RWPE2 (cell line): Measurements from ENCODE around the gene MOCS3.
A peak's percentile ranks its signal among the peaks of the same experiment; 100 is the strongest.

Experiments
- ATAC-seq: fragments of 200-7000 bp; cut with Tn5 transposase; 3 replicates; pipeline ENCODE4 v1.9.1; 2021; ENCODE audit warnings: low read depth
- DNase-seq: peaks from one replicate; pipeline ENCODE4 v3.0.0-alpha.2; 2020; ENCODE audit warnings: low spot score
- H3K27ac ChIP-seq: fragments of 450-650 bp; 2 replicates; pipeline ENCODE4 v1.5.1; 2017; ENCODE audit warnings: mild to moderate bottlenecking; ENCODE audit not compliant: poor library complexity, severe bottlenecking
- H3K27me3 ChIP-seq: fragments of 250-450 bp; sonication (Bioruptor Pico); 2 replicates; pipeline ENCODE4 v1.5.1; 2021; ENCODE audit warnings: mild to moderate bottlenecking, moderate library complexity; ENCODE audit not compliant: insufficient read depth, poor library complexity, severe bottlenecking
- H3K36me3 ChIP-seq: fragments of 250-450 bp; sonication (Bioruptor Pico); 2 replicates; pipeline ENCODE4 v1.5.1; 2020; ENCODE audit warnings: low read depth, mild to moderate bottlenecking, moderate library complexity
- H3K4me1 ChIP-seq: fragments of 250-450 bp; sonication (Bioruptor Pico); 2 replicates; pipeline ENCODE4 v1.5.1; 2021; ENCODE audit warnings: mild to moderate bottlenecking, moderate library complexity; ENCODE audit not compliant: insufficient read depth, poor library complexity, severe bottlenecking
- H3K4me3 ChIP-seq: fragments of 250-450 bp; sonication (Bioruptor Pico); 2 replicates; pipeline ENCODE4 v1.5.1; 2021; ENCODE audit warnings: mild to moderate bottlenecking, moderate library complexity; ENCODE audit not compliant: severe bottlenecking
- H3K9me3 ChIP-seq: fragments of 250-450 bp; sonication (Bioruptor Pico); 2 replicates; pipeline ENCODE4 v1.5.1; 2021; ENCODE audit warnings: mild to moderate bottlenecking, moderate library complexity; ENCODE audit not compliant: severe bottlenecking
- CTCF ChIP-seq: fragments of 450-650 bp; IDR thresholded peaks from one replicate; pipeline ENCODE4 v1.5.1; 2017; ENCODE audit warnings: mild to moderate bottlenecking, moderate library complexity; ENCODE audit not compliant: poor library complexity, severe bottlenecking

MOCS3 gene

GRCh38 chr20:50995506-50995905 is 36.9 kb downstream of the MOCS3 start:
- H3K27ac ChIP-seq: no peak overlapping the region
- DNase-seq (no peak), ATAC-seq (no peak)
- no peak for TF ChIP-seq CTCF
- no peak overlapping the region for H3K4me3 ChIP-seq
- peaks cover 34% of the 10 kb centered on the region for H3K4me1 ChIP-seq
- no peaks in the 10 kb centered on the region for H3K27me3 ChIP-seq
- no peaks in the 10 kb centered on the region for H3K36me3 ChIP-seq
- no peaks in the 10 kb centered on the region for H3K9me3 ChIP-seq

- H3K4me1 ChIP-seq: peaks cover 17% of the 10 kb centered on the region
- no peaks in the 10 kb centered on the region for H3K9me3 ChIP-seq
- DNase-seq (no peak), ATAC-seq (peak; percentile 37; the same call in 1 of the 3 replicates)
- H3K27me3 ChIP-seq: no peaks in the 10 kb centered on the region
- H3K36me3 ChIP-seq: no peaks in the 10 kb centered on the region
- H3K27ac ChIP-seq: no peak overlapping the region
- no peak overlapping the region for H3K4me3 ChIP-seq
- TF ChIP-seq CTCF: no peak
Observed at GRCh38 chr20:50996901-50997865, 38.6 kb downstream of the MOCS3 start.

GRCh38 chr20:50999355-50999754 is 40.7 kb downstream of the MOCS3 start:
- no peak overlapping the region for H3K27ac ChIP-seq

GRCh38 chr20:51001430-51002265 is 43.0 kb downstream of the MOCS3 start:
- H3K4me1 ChIP-seq: peaks cover 6% of the 10 kb centered on the region
- DNase-seq: no peak
- no peak for TF ChIP-seq CTCF
- peaks cover 2% of the 10 kb centered on the region; the same call in 1 of the 2 replicates for H3K36me3 ChIP-seq
- H3K4me3 ChIP-seq: no peak overlapping the region
- no peaks in the 10 kb centered on the region for H3K27me3 ChIP-seq
- no peaks in the 10 kb centered on the region for H3K9me3 ChIP-seq
- H3K27ac ChIP-seq: no peak overlapping the region
- ATAC-seq: no peak

More at GRCh38 chr20:50999355-50999754, 40.7 kb downstream of the MOCS3 start:
- Histone ChIP-seq H3K4me3 (no peak overlapping the region), H3K27me3 (no peaks in the 10 kb centered on the region), H3K9me3 (no peaks in the 10 kb centered on the region), H3K4me1 (peaks cover 7% of the 10 kb centered on the region), H3K36me3 (no peaks in the 10 kb centered on the region)
- no peak for TF ChIP-seq CTCF
- no peak for DNase-seq
- no peak for ATAC-seq
